Tibial nerve (tissue), 4 donors: ENCODE data around the gene BCR.

Experiments
- EP300 ChIP-seq, 2 donors: sonication (generic); formaldehyde crosslinking; IDR thresholded peaks; one replicate each; pipeline ENCODE4 v1.6.1; 2017; ENCODE audit warnings: antibody characterized with exemption in 2 of 2, mild to moderate bottlenecking in 1 of 2
- POLR2A ChIP-seq, 2 donors: fragments of 450-650 bp; IDR thresholded peaks; one replicate each; pipeline ENCODE4 v1.6.1; 2017; ENCODE audit warnings: antibody characterized with exemption in 2 of 2, mild to moderate bottlenecking in 2 of 2, moderate library complexity in 2 of 2
- TF ChIP-seq, protein P1 (sequence below), 5 experiments: fragments of 200-600 bp in 3 of 5; fragments of 450-650 bp in 2 of 5; sonication (generic) in 3 of 5; IDR thresholded peaks; one replicate each; pipeline ENCODE4 v1.5.1; 2016 to 2019; ENCODE audit warnings: antibody characterized with exemption in 5 of 5, mild to moderate bottlenecking in 3 of 5, moderate library complexity in 2 of 5

GRCh38 chr22:23176645-23177027 lies 3.7 kb upstream of the BCR start:
- TF ChIP-seq, protein P1, sequence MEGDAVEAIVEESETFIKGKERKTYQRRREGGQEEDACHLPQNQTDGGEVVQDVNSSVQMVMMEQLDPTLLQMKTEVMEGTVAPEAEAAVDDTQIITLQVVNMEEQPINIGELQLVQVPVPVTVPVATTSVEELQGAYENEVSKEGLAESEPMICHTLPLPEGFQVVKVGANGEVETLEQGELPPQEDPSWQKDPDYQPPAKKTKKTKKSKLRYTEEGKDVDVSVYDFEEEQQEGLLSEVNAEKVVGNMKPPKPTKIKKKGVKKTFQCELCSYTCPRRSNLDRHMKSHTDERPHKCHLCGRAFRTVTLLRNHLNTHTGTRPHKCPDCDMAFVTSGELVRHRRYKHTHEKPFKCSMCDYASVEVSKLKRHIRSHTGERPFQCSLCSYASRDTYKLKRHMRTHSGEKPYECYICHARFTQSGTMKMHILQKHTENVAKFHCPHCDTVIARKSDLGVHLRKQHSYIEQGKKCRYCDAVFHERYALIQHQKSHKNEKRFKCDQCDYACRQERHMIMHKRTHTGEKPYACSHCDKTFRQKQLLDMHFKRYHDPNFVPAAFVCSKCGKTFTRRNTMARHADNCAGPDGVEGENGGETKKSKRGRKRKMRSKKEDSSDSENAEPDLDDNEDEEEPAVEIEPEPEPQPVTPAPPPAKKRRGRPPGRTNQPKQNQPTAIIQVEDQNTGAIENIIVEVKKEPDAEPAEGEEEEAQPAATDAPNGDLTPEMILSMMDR (IDR thresholded peaks at IDR 0.05): no peak
- TF ChIP-seq POLR2A (IDR thresholded peaks at IDR 0.05): no peak
- TF ChIP-seq EP300 (IDR thresholded peaks at IDR 0.05): no peak
